K562 (cell line): Measurements from ENCODE around the gene SOX6. TPM values are rescaled to one million over a fixed set of nuclear protein-coding genes. Genes with fewer than 3 reads are reported as not detected.

ENCODE experiments used
- ATF3 ChIP-seq, 2 experiments: fragments of 450-650 bp in 1 of 2; sonication (generic) in 1 of 2; formaldehyde crosslinking in 1 of 2; IDR thresholded peaks in 1 of 2; conservative IDR thresholded peaks in 1 of 2; 2 replicates each; pipeline versions ENCODE4 v1.6.1 to v1.8.1; 2016 to 2023; ENCODE audit warnings: mild to moderate bottlenecking in 2 of 2, moderate library complexity in 2 of 2, inconsistent platforms in 1 of 2, missing genetic modification reagents in 1 of 2
- E2F8 ChIP-seq: fragments of 450-650 bp; IDR thresholded peaks from 2 replicates; pipeline ENCODE4 v1.7.1; 2018; ENCODE audit warnings: mild to moderate bottlenecking, low read depth; ENCODE audit not compliant: partially characterized antibody
- GTF2E2 ChIP-seq: fragments of 200-800 bp; sonication (Bioruptor generic); IDR thresholded peaks from 2 replicates; pipeline ENCODE4 v1.6.1; 2016; ENCODE audit warnings: missing genetic modification characterization, missing compliant biosample characterization
- IRF1 ChIP-seq: sonication (generic); formaldehyde crosslinking; IDR thresholded peaks from 2 replicates; pipeline ENCODE4 v1.8.0; 2022; ENCODE audit warnings: missing genetic modification reagents, mild to moderate bottlenecking, borderline replicate concordance
- PHF8 ChIP-seq: fragments of 200-600 bp; sonication (generic); IDR thresholded peaks from 2 replicates; pipeline ENCODE4 v1.6.1; 2012; ENCODE audit warnings: mixed run types, mild to moderate bottlenecking, inconsistent platforms, low read length, moderate library complexity, borderline replicate concordance
- REST ChIP-seq, 2 experiments: fragments of 450-650 bp; formaldehyde crosslinking in 1 of 2; IDR thresholded peaks; 2 replicates each; pipeline versions ENCODE4 v1.4.0 to v1.6.1; 2014 to 2020; ENCODE audit warnings: mild to moderate bottlenecking in 2 of 2, borderline replicate concordance in 1 of 2, low read depth in 1 of 2
- SNAPC5 ChIP-seq: fragments of 250-450 bp; sonication (Bioruptor Pico); IDR thresholded peaks from 2 replicates; pipeline ENCODE4 v1.8.0; 2021; ENCODE audit warnings: moderate library complexity, mild to moderate bottlenecking, inconsistent platforms
- U2AF2 ChIP-seq: fragments of 200-400 bp; formaldehyde crosslinking; optimal IDR thresholded peaks from 2 replicates; pipeline ENCODE3; 2017; ENCODE audit warnings: low read depth, mild to moderate bottlenecking, low read length
- ZNF165 ChIP-seq: fragments of 250-450 bp; sonication (Bioruptor Pico); IDR thresholded peaks from 2 replicates; pipeline ENCODE4 v1.4.0; 2020; ENCODE audit warnings: borderline replicate concordance
- ZNF584 ChIP-seq: fragments of 200-800 bp; sonication (Bioruptor generic); IDR thresholded peaks from 2 replicates; pipeline ENCODE4 v1.6.1; 2016; ENCODE audit warnings: low read depth, mild to moderate bottlenecking, missing genetic modification characterization, missing compliant biosample characterization
- polyA plus RNA-seq, 8 experiments: library from polyadenylated mRNA; depleted of rRNA in 4 of 8; stranded (reverse) in 5 of 8; unstranded in 3 of 8; fragments of >200 nt; fragmentation: Nextera tagmentation in 2 of 8; fragmentation: Illumina TruSeq in 1 of 8; extraction: Ambion mirVana in 2 of 8; extraction: Trizol in 1 of 8; gene quantifications; 2 replicates each; pipeline versions ENCODE4 v1.2.1 to v1.2.3, GENCODE V29; 2011 to 2014; ENCODE audit warnings: inconsistent platforms in 1 of 8, missing spikeins in 1 of 8
- total RNA-seq, 7 experiments: library from RNA; depleted of rRNA in 6 of 7; stranded (reverse); fragments of >200 nt in 6 of 7; fragmentation: Illumina TruSeq in 2 of 7; extraction: Trizol in 2 of 7; gene quantifications; 2 replicates each; pipeline versions ENCODE4 v1.2.1 to v1.2.3, GENCODE V29; 2011 to 2021; ENCODE audit warnings: low replicate concordance in 1 of 7

SOX6 gene
- total and polyA plus RNA-seq, 9 of the 15 experiments (the other 6 are each of a cell fraction or from before 2014, with no cell fraction given) = 0.89 to 8.7 (median 5.7) TPM

GRCh38 chr11:16097543-16097942 lies 258.8 kb downstream of the SOX6 start (continued):
- TF ChIP-seq E2F8 (no peak), PHF8 (no peak), IRF1 (CRISPR knock-in tag) (no peak), U2AF2 (no peak), REST (IDR thresholded peaks at IDR 0.05; ENCODE audit: borderline replicate concordance) (no peak), REST (CRISPR knock-in tag; IDR thresholded peaks at IDR 0.05; ENCODE audit: low read depth) (no peak), ZNF165 (CRISPR knock-in tag) (no peak), SNAPC5 (no peak), GTF2E2 (no peak), ZNF584 (CRISPR knock-in tag) (no peak), ATF3 (IDR thresholded peaks at IDR 0.05) (no peak), ATF3 (CRISPR knock-in tag; conservative IDR thresholded peaks at IDR 0.05) (no peak)
- TF ChIP-seq, all 486 proteins: peak for 0
